Measurements from ENCODE around the gene ADAMTS18.

Gene ADAMTS18

GRCh38 chr16:77386831-77387814 is 47.7 kb downstream of the ADAMTS18 start:
- no peak for DNase-seq

GRCh38 chr16:77385481-77385880 is 49.4 kb downstream of the ADAMTS18 start:
- no peak for DNase-seq

GRCh38 chr16:77383606-77384187 is 51.1 kb downstream of the ADAMTS18 start:
- DNase-seq, result no peak

GRCh38 chr16:77376358-77376757 is 58.5 kb downstream of the ADAMTS18 start:
- DNase-seq, result no peak

GRCh38 chr16:77375396-77375795 is 59.4 kb downstream of the ADAMTS18 start:
- no peak for DNase-seq

GRCh38 chr16:77374384-77374783 is 60.5 kb downstream of the ADAMTS18 start:
- DNase-seq, result no peak

- no peak for DNase-seq
Measured at GRCh38 chr16:77373726-77374125, 61.1 kb downstream of the ADAMTS18 start.

- no peak for DNase-seq
Measured at GRCh38 chr16:77364770-77365169, 70.1 kb downstream of the ADAMTS18 start.

- no peak for DNase-seq
Measured at GRCh38 chr16:77359065-77359502, 75.8 kb downstream of the ADAMTS18 start.

DNA sequence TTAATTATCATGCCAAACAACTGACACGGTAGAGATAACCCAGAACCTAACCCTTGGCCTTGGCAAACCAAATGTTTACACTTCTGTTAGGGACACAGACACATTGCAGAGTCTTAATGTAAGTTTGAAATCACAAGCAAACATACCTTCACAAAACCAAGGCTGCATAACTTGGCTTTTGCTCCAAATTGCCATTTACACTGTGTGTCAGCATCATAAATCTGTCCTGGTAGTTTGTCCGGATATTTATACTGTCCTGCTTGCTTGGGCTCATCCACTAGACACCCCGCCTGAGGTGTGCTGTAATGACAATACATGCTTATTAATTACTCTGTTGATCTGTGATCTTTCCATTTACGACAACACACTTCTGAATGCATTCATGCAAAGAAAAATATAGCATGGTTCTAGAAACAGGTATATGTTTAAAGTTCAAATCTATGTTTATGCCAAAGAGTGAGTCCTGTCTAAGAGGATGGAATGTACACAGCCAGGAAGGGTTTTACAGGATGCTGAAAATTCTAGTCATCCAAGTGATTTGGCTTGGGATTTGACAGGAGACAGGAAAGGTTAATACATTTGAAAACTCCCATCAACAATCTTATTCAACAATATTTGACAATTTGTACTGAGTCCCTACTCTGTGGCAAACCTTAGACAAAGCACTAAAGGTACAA is 81.1 kb downstream of the ADAMTS18 start:
- DNase-seq, result no peak

DNA sequence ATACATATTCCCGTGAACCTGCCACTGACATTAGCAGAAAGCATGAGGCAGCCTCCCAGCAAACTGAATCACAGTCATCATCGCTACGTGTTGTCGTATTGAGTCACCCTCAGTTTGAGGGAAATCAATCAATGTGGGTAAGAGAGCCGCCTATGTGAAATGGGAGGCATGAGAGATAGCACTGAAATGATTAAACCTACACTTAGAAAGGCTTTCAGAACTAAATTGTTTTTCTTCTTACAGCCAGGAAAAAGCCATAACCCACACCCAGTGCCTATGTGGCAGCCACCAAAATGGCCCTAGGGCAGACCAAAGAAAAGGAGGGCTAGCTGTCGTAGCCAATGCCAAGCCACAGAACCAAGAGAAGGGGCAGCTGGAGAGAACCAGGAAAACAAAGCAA is 90.5 kb downstream of the ADAMTS18 start:
- DNase-seq, result no peak

GRCh38 chr16:77336637-77337036 is 98.2 kb downstream of the ADAMTS18 start:
- no peak for DNase-seq

DNA sequence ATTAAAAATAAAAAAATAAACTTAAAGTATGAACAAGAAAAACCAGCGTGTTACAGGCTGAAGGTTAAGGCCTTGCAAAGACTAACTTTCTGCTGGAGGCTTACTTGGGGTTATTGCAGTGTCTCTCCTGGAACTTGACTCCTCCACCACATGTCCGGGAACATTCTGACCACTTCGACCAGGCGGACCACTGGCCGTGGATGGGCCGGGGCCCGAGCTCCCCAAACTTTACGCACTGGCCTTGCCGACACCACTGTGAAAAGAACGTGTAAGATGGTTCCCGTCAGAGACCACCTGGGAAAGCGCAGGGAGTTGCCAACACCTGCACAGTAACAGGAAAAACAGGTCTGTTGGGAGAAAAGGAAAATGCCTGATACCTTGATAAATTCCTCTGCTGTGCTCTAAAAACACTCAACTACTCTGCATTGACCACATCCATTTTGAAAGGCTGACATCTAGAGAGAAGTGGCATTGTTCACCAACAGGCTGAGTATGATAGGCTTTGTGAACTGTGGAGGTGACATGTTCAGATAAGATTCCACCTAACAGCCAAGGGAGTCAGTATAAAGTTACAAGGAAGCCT is 99.1 kb downstream of the ADAMTS18 start:
- no peak for DNase-seq

GRCh38 chr16:77332792-77333191 is 102.0 kb downstream of the ADAMTS18 start:
- DNase-seq, result no peak

GRCh38 chr16:77331802-77332586 is 102.8 kb downstream of the ADAMTS18 start:
- DNase-seq, result no peak

DNA sequence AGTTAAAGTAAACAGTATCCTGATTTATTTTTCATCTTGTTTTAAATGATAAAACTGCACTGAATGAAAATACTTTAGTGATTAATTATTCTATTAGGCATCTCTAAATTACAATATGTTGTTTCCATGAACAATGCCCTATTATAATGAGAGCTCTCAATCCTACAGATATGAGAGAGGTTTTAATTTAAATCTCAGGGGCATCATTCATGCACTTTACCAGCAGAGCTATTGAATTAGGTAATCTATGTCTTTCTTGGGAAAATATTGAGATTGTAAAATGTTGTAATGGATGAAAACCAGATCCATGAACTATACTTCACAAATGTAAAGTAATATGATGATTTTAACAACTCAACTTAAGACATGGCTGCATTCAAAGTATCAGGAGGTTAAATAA is 103.8 kb downstream of the ADAMTS18 start:
- no peak for DNase-seq

DNA sequence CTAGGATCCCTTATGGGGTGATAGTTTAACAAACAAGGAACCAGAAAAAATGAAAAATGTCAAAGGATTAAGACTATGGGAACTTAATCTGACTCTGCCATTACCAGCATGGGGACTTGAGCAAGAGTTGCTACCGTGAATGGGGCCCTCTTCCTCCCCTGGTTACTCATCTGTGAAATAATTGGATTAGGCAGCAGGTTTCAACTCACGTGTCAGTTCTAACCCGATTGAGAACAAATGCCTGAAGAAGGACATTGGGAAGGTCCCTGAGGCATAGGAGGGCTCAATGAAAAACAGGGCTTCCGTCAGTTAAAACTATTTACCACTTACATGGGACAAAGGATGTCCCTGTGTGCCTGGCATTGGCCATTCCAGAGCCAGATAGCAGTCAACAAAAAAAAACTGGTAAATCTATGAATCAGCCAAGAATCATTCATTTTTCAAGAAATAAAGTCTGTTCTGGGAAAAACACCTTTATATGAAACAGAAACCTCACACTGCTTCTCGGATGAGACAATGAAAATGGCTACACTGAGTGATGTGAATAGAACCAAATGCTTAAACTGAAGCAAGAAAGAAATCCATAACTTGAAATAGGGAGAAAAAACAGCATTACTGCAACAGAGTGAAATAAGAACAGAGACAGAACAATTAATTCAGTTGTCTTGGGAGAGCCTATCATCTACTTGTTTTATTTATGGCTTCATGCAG is 104.3 kb downstream of the ADAMTS18 start:
- no peak for DNase-seq

GRCh38 chr16:77328768-77329167 is 106.1 kb downstream of the ADAMTS18 start:
- no peak for DNase-seq

GRCh38 chr16:77328274-77328673 is 106.6 kb downstream of the ADAMTS18 start:
- DNase-seq, result no peak

GRCh38 chr16:77327717-77328116 is 107.1 kb downstream of the ADAMTS18 start:
- no peak for DNase-seq

DNA sequence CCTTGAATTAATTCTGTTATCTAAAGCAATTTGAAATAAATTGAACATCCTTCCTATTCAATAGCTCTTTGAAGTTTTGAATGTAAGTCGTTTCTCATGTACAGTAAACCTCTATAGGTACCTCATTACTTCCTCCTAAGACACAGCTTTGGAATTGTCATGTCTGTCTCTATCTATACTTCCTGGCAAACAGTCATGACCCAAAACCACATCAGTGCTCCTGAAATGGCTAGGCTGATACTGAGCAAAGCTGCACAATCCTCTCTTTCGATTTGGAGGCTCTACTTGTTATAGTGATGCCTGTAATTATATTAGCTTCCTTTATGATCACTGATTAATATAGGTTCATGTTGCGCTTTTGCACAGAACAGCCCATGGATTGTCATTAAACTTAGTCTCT is 110.1 kb downstream of the ADAMTS18 start:
- no peak for DNase-seq

- DNase-seq, result no peak
Measured at GRCh38 chr16:77323695-77324094, 111.1 kb downstream of the ADAMTS18 start.

Data from activated naive CD4-positive, alpha-beta T cell treated with anti-CD3 and anti-CD28 coated beads, Interleukin-2, amount 50 U/mL, for 16 hours (primary cell).